Keratinocyte (primary cell): Measurements from ENCODE around the gene OR2J1. TPM values are rescaled to one million over a fixed set of nuclear protein-coding genes. Genes with fewer than 3 reads are reported as not detected.

Source experiments
- DNase-seq: peaks from one replicate; pipeline ENCODE4 v3.0.0-alpha.2; 2011; ENCODE audit warnings: low read depth, missing footprints, low spot score
- FAIRE-seq: peaks from 2 replicates; lab custom pipeline; 2011; peaks lifted over from hg19 to GRCh38; lab: Jason Lieb, UNC
- H2AFZ ChIP-seq: 2 replicates; pipeline ENCODE4 v1.6.0; 2012; ENCODE audit warnings: low read length, control low read depth, inconsistent platforms; ENCODE audit not compliant: control insufficient read depth
- H3K27ac ChIP-seq: 2 replicates; pipeline ENCODE4 v1.5.1; 2011; ENCODE audit warnings: low read length; ENCODE audit not compliant: control insufficient read depth, insufficient read depth
- H3K27me3 ChIP-seq: 3 replicates; pipeline ENCODE4 v1.6.0; 2011; ENCODE audit warnings: low read length; ENCODE audit not compliant: control insufficient read depth, insufficient read depth; ENCODE audit errors: extremely low read depth
- H3K36me3 ChIP-seq, 2 experiments: 2 replicates in 1 of 2; 3 replicates in 1 of 2; pipeline ENCODE4 v1.5.1; 2011; ENCODE audit warnings: low read length in 2 of 2, mild to moderate bottlenecking in 1 of 2; ENCODE audit not compliant: control insufficient read depth in 2 of 2, insufficient read depth in 2 of 2; ENCODE audit errors: extremely low read depth in 1 of 2
- H3K4me1 ChIP-seq: 3 replicates; pipeline ENCODE4 v1.5.1; 2011; ENCODE audit warnings: low read length; ENCODE audit not compliant: control insufficient read depth, insufficient read depth; ENCODE audit errors: extremely low read depth
- H3K4me2 ChIP-seq: 3 replicates; pipeline ENCODE4 v1.6.0; 2011; ENCODE audit warnings: low read depth, low read length; ENCODE audit not compliant: control insufficient read depth, insufficient read depth; ENCODE audit errors: extremely low read depth
- H3K4me3 ChIP-seq, 3 experiments: fragments of 200-600 bp in 1 of 3; sonication (generic) in 1 of 3; 2 replicates in 2 of 3; 3 replicates in 1 of 3; pipeline ENCODE4 v1.5.1; 2011 to 2016; ENCODE audit warnings: low read length in 3 of 3, mild to moderate bottlenecking in 3 of 3, control low read depth in 2 of 3, inconsistent platforms in 1 of 3, low read depth in 1 of 3, mixed read lengths in 1 of 3, mixed run types in 1 of 3, moderate library complexity in 1 of 3; ENCODE audit not compliant: control insufficient read depth in 2 of 3, insufficient read depth in 2 of 3; ENCODE audit errors: extremely low read depth in 1 of 3
- H3K79me2 ChIP-seq: 2 replicates; pipeline ENCODE4 v1.6.0; 2012; ENCODE audit warnings: low read length; ENCODE audit not compliant: control insufficient read depth, insufficient read depth
- H3K9ac ChIP-seq: 3 replicates; pipeline ENCODE4 v1.6.0; 2011; ENCODE audit warnings: low read length; ENCODE audit not compliant: control insufficient read depth, insufficient read depth; ENCODE audit errors: extremely low read depth
- H3K9me1 ChIP-seq: 3 replicates; pipeline ENCODE4 v1.6.0; 2011; ENCODE audit warnings: low read length; ENCODE audit not compliant: control insufficient read depth, insufficient read depth; ENCODE audit errors: extremely low read depth
- H3K9me3 ChIP-seq: 2 replicates; pipeline ENCODE4 v1.5.1; 2012; ENCODE audit warnings: low read depth, low read length; ENCODE audit not compliant: control insufficient read depth
- H4K20me1 ChIP-seq: 3 replicates; pipeline ENCODE4 v1.6.0; 2011; ENCODE audit warnings: low read length; ENCODE audit not compliant: control insufficient read depth, insufficient read depth; ENCODE audit errors: extremely low read depth
- CTCF ChIP-seq, 3 experiments: IDR thresholded peaks in 1 of 3; conservative IDR thresholded peaks in 1 of 3; optimal IDR thresholded peaks in 1 of 3; 2 replicates in 2 of 3; 3 replicates in 1 of 3; pipeline versions ENCODE3 to v1.5.1; 2011; ENCODE audit warnings: low read length in 3 of 3, mild to moderate bottlenecking in 3 of 3, moderate library complexity in 2 of 3, control low read depth in 1 of 3, inconsistent platforms in 1 of 3; ENCODE audit not compliant: insufficient read depth in 2 of 3; ENCODE audit errors: extremely low read depth in 1 of 3
- EZH2 ChIP-seq: IDR thresholded peaks from one replicate; pipeline ENCODE4 v1.6.1; 2012; ENCODE audit warnings: inconsistent platforms, mild to moderate bottlenecking, low read length, moderate library complexity
- dilution Hi-C: fragments of 300-500 bp; cut with MboI; formaldehyde crosslinking; loops from one replicate; pipeline ENCODE4 v1.7.0; 2020; ENCODE audit warnings: low sequenced_read_pairs; ENCODE audit not compliant: extremely low pct_ligation_motif_present
- polyA plus RNA-seq, 5 experiments: library from polyadenylated mRNA; depleted of rRNA in 3 of 5; stranded (reverse) in 3 of 5; stranded (forward) in 1 of 5; unstranded in 1 of 5; fragments of >200 nt; gene quantifications; 1 replicate in 1 of 5; 2 replicates in 3 of 5; 3 replicates in 1 of 5; pipeline versions ENCODE4 v1.2.1 to v1.2.3, GENCODE V29; 2011 to 2012; ENCODE audit warnings: missing spikeins in 2 of 5, low read depth in 1 of 5, low replicate concordance in 1 of 5

OR2J1 gene
- polyA plus RNA-seq, 1 donor (not counting 4 experiments of a cell fraction or from before 2014, with no cell fraction given): not detected

DNA sequence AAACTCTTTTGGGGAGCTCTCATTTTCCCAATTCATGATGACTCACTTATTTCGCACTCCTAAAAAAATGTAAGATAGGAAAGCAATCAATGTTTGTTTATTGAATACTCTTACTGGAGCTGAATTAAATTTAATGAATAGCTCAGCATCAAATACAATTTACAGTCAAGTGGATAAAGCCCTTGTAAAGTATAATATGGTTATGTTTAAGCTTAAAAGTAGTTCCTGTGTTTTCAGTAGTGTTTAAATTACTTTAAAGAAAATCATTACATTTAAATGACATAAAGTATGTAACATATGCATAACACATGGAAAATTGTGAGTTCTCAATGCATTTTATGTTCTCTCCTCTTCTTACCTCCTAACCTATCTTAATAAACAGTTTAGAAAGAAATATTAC lies 12.1 kb upstream of the OR2J1 start, which contains the start of gene OR2B3:
Gene OR2B3, minus strand, starts transcription at position 101 of the 400 bp plus-strand sequence. Its CDS starts 65 bp downstream, at position 36.
- Histone ChIP-seq H4K20me1 (no peaks in the 10 kb centered on the region), H3K27ac (no peak within 1 kb of the TSS), H3K79me2 (no peaks in the 10 kb centered on the region), H3K36me3 (no peaks in the 10 kb centered on the region), H3K9ac (no peak within 1 kb of the TSS), H3K4me1 (no peaks in the 10 kb centered on the region), H3K9me1 (no peaks in the 10 kb centered on the region), H3K9me3 (no peaks in the 10 kb centered on the region), H3K27me3 (no peaks in the 10 kb centered on the region), H3K4me3 (no peak within 1 kb of the TSS), H2AFZ (no peak within 1 kb of the TSS), H3K4me2 (no peak within 1 kb of the TSS)
- FAIRE-seq (no peak), DNase-seq (no peak)
- no peak for TF ChIP-seq CTCF (optimal IDR thresholded peaks at IDR 0.05 in 1 of 3, IDR thresholded peaks at IDR 0.05 in 1 of 3, conservative IDR thresholded peaks at IDR 0.05 in 1 of 3; ENCODE audit: extremely low read depth in 1 of 3, insufficient read depth in 2 of 3, low read length in 3 of 3)
- TF ChIP-seq EZH2: no peak
- dilution Hi-C loops: no loop called here

GRCh38 chr6:29092957-29093356 lies 6.3 kb upstream of the OR2J1 start:
- H3K27ac ChIP-seq: no peak overlapping the region
- H3K4me1 ChIP-seq: no peaks in the 10 kb centered on the region
- no peaks in the 10 kb centered on the region for H3K79me2 ChIP-seq
- DNase-seq: no peak
- H2AFZ ChIP-seq: no peak overlapping the region
- no peaks in the 10 kb centered on the region for H4K20me1 ChIP-seq
- no peak overlapping the region for H3K4me2 ChIP-seq
- H3K9me1 ChIP-seq: no peaks in the 10 kb centered on the region
- no peak for FAIRE-seq
- dilution Hi-C loops: no loop called here
- TF ChIP-seq CTCF (optimal IDR thresholded peaks at IDR 0.05 in 1 of 3, IDR thresholded peaks at IDR 0.05 in 1 of 3, conservative IDR thresholded peaks at IDR 0.05 in 1 of 3; ENCODE audit: extremely low read depth in 1 of 3, insufficient read depth in 2 of 3, low read length in 3 of 3): no peak
- no peak for TF ChIP-seq EZH2
- H3K36me3 ChIP-seq: no peaks in the 10 kb centered on the region
- H3K9me3 ChIP-seq: no peaks in the 10 kb centered on the region
- no peaks in the 10 kb centered on the region for H3K27me3 ChIP-seq
- no peak overlapping the region for H3K9ac ChIP-seq
- H3K4me3 ChIP-seq: no peak overlapping the region
